GM18868 (cell line): ENCODE data around the gene STIMATE.

Experiments used
- ATAC-seq: cut with Tn5 transposase; IDR thresholded peaks from one replicate; pipeline ENCODE4 v1.9.1; 2021; ENCODE audit warnings: mild to moderate bottlenecking, moderate library complexity; ENCODE audit not compliant: unreplicated experiment

STIMATE gene

GRCh38 chr3:52793702-52794611 is 103.4 kb downstream of the STIMATE start:
- ATAC-seq, result no peak

GRCh38 chr3:52792961-52793695 is 104.2 kb downstream of the STIMATE start:
- ATAC-seq, result no peak

- ATAC-seq, result no peak
Measured at GRCh38 chr3:52792413-52792812, 104.9 kb downstream of the STIMATE start.

GRCh38 chr3:52791928-52792327 is 105.4 kb downstream of the STIMATE start:
- no peak for ATAC-seq

- no peak for ATAC-seq
Measured at GRCh38 chr3:52791366-52791765, 106.0 kb downstream of the STIMATE start.

- ATAC-seq, result no peak
Measured at GRCh38 chr3:52790741-52791140, 106.6 kb downstream of the STIMATE start.

GRCh38 chr3:52790337-52790736 is 107.0 kb downstream of the STIMATE start:
- no peak for ATAC-seq

- no peak for ATAC-seq
Measured at GRCh38 chr3:52789746-52790040, 107.7 kb downstream of the STIMATE start.

- ATAC-seq, result no peak
Measured at GRCh38 chr3:52788890-52789745, 108.2 kb downstream of the STIMATE start.

- ATAC-seq, result no peak
Measured at GRCh38 chr3:52787672-52788625, 109.4 kb downstream of the STIMATE start.

GRCh38 chr3:52787246-52787645 is 110.1 kb downstream of the STIMATE start:
- no peak for ATAC-seq
